ENCODE measurements around the gene FYCO1. TPM values are rescaled to one million over a fixed set of nuclear protein-coding genes. Genes with fewer than 3 reads are reported as not detected.

The FYCO1 gene
- polyA plus RNA-seq, 3 donors: 18.1 to 19.1 (median 18.9) TPM

Other genes with a start within 250 kb of the FYCO1 start
- under 1 TPM; 0.10 to 0.16 (median 0.15) TPM for gene SLC6A20, start 199.3 kb downstream of the FYCO1 start, polyA plus RNA-seq (ENCODE audit: insufficient read length in 3 of 3)
- 10 to 100 TPM; 55.3 to 61.9 (median 55.6) TPM for gene LZTFL1, start 153.7 kb downstream of the FYCO1 start, polyA plus RNA-seq (ENCODE audit: insufficient read length in 3 of 3)
- gene CCR9, start 109.3 kb downstream of the FYCO1 start, polyA plus RNA-seq (ENCODE audit: insufficient read length in 3 of 3): under 1 TPM in 2 of 3 donors, not detected in 1; 0.10 to 0.13 TPM
- gene CXCR6, start 52.4 kb downstream of the FYCO1 start, polyA plus RNA-seq (ENCODE audit: insufficient read length in 3 of 3): under 1 TPM; 0.07 to 0.86 (median 0.44) TPM
- gene XCR1, start 31.7 kb upstream of the FYCO1 start, polyA plus RNA-seq (ENCODE audit: insufficient read length in 3 of 3): under 1 TPM; 0.04 to 0.56 (median 0.14) TPM
- gene CCR1, start 212.5 kb upstream of the FYCO1 start, polyA plus RNA-seq (ENCODE audit: insufficient read length in 3 of 3): 1 to 10 TPM; 1.8 to 2.5 (median 1.9) TPM
- under 1 TPM in 2 of 3 donors, not detected in 1; 0.07 to 0.13 TPM for gene CCR3, start 246.6 kb upstream of the FYCO1 start, polyA plus RNA-seq (ENCODE audit: insufficient read length in 3 of 3)